Mesothelial cell of epicardium (in vitro differentiated cells): ENCODE data around the gene TNNT3. TPM values are rescaled to one million over a fixed set of nuclear protein-coding genes. Genes with fewer than 3 reads are reported as not detected.
"Not testable (repeated sequence)": the region's sequence is repeated elsewhere in the genome, so short reads cannot be mapped to it uniquely, and the experiment has no call there.

Experiments used
- DNase-seq, 2 experiments: peaks; one replicate each; pipeline ENCODE4 v3.0.0; 2021; ENCODE audit warnings: low spot score in 2 of 2; ENCODE audit not compliant: unreplicated experiment in 2 of 2
- H3K27ac Mint-ChIP-seq: 2 replicates; pipeline ENCODE4 v1.8.0; 2021; ENCODE audit warnings: mixed read lengths
- H3K27me3 Mint-ChIP-seq: 2 replicates; pipeline ENCODE4 v1.8.0; 2021; ENCODE audit warnings: low read depth, mixed read lengths
- H3K36me3 Mint-ChIP-seq: 2 replicates; pipeline ENCODE4 v1.8.0; 2021; ENCODE audit warnings: mixed read lengths
- H3K4me1 Mint-ChIP-seq: 2 replicates; pipeline ENCODE4 v1.8.0; 2021; ENCODE audit warnings: mixed read lengths
- H3K4me3 Mint-ChIP-seq: 2 replicates; pipeline ENCODE4 v1.8.0; 2021; ENCODE audit warnings: mild to moderate bottlenecking, moderate library complexity, mixed read lengths
- H3K9me3 Mint-ChIP-seq: 2 replicates; pipeline ENCODE4 v1.8.0; 2021; ENCODE audit warnings: mixed read lengths
- total RNA-seq: library from RNA; stranded (reverse); gene quantifications from 3 replicates; pipeline ENCODE4 v1.2.1, GENCODE V29; 2021
- TF ChIP-seq, protein P1 (sequence below): fragments of 200-600 bp; sonication (generic); IDR thresholded peaks from one replicate; pipeline ENCODE4 v1.5.0; 2021; ENCODE audit warnings: antibody characterized with exemption; ENCODE audit not compliant: unreplicated experiment

Gene TNNT3
- total RNA-seq, 1 donor from 2014 or later: 15.2 TPM

DNA sequence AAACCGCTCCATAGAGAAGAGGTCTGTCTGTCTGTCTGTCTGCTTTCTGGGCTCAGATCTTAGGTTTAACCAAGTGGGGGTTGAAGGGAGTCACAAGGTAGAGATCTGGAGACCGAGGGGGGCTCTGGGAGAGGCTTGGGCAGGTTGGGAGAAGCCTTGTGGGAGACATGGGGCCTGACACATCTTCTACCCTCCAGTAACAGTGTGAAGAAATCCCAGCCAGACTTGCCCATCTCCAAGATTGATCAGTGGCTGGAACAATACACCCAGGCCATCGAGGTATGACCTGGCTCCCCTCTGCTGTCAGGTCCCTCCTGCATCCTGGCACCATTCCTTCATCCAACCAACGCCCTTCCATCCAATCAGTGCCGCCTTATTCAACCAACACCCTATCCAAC is 35.2 kb upstream of the TNNT3 start:
- no peaks in the 10 kb centered on the region for H3K36me3 Mint-ChIP-seq
- H3K4me3 Mint-ChIP-seq: no peak overlapping the region
- no peaks in the 10 kb centered on the region for H3K9me3 Mint-ChIP-seq
- H3K27ac Mint-ChIP-seq: no peak overlapping the region
- DNase-seq: no peak
- H3K27me3 Mint-ChIP-seq: peaks cover 4% of the 10 kb centered on the region
- TF ChIP-seq, protein P1, sequence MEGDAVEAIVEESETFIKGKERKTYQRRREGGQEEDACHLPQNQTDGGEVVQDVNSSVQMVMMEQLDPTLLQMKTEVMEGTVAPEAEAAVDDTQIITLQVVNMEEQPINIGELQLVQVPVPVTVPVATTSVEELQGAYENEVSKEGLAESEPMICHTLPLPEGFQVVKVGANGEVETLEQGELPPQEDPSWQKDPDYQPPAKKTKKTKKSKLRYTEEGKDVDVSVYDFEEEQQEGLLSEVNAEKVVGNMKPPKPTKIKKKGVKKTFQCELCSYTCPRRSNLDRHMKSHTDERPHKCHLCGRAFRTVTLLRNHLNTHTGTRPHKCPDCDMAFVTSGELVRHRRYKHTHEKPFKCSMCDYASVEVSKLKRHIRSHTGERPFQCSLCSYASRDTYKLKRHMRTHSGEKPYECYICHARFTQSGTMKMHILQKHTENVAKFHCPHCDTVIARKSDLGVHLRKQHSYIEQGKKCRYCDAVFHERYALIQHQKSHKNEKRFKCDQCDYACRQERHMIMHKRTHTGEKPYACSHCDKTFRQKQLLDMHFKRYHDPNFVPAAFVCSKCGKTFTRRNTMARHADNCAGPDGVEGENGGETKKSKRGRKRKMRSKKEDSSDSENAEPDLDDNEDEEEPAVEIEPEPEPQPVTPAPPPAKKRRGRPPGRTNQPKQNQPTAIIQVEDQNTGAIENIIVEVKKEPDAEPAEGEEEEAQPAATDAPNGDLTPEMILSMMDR: no peak
- H3K4me1 Mint-ChIP-seq: peaks cover 11% of the 10 kb centered on the region

DNA sequence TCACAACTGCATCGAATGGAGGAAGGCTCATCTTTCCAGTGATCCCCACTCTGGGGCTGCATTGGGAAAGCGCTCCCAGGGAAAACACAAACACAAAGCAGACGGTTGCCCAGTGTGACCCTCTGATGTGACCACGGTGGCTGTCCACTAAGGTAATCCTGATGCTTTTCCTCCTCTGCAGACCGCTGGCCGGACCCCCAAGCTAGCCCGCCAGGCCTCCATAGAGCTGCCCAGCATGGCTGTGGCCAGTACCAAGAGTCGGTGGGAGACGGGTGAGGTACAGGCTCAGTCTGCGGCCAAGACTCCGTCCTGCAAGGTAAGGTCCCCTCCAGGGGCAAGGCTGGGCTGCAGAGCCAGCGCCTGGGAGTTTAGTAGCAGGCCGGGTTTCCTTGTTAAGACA is 33.0 kb upstream of the TNNT3 start:
- H3K27ac Mint-ChIP-seq, DNase-seq, H3K36me3 Mint-ChIP-seq: not testable (repeated sequence)

DNA sequence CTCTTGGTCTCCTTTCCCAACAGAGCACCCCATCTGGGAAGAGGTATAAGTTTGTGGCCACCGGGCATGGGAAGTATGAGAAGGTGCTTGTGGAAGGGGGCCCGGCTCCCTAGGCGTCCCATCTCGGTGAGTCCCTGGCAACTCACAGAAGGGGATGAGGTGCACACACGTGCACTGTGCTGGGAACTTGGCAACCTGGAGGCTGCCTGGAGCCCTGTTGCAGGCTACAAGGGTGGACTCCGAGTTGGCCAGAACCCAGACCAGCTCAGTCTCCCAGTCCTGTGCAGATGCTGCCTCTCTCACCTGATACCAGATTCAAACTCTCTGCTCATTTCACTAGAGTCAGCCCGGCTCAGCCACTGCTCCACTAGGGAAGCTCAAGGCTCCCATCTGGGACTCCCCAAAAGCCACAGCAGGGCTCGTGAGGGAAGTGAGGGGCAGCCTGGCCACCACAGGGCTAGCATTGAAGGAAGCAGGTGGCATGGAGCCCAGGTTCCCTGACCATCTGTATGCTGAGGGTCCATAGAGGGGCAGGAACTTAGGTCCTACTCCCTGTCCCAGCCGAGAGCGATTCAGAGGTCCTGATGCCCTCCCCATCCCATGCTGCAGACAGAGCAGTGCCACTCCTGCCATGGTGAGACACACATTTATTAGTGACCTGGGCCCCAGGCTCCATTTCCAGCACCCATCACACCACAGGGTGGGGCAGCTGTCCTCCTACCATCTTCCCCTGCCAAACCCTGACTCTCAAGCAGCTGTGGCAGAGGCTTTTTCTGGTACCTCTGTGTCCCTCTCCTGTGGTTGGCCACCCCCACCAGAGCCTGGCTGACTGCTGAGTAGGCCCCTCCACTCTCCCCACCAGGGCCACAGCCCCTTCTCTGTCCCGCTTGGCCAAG is 31.8 kb upstream of the TNNT3 start:
- H3K36me3 Mint-ChIP-seq: no peaks in the 10 kb centered on the region

More for the DNA sequence above, 33.0 kb upstream of the TNNT3 start:
- H3K9me3 Mint-ChIP-seq, H3K27me3 Mint-ChIP-seq, H3K4me3 Mint-ChIP-seq: not testable (repeated sequence)
- peaks cover 11% of the 10 kb centered on the region for H3K4me1 Mint-ChIP-seq

DNA sequence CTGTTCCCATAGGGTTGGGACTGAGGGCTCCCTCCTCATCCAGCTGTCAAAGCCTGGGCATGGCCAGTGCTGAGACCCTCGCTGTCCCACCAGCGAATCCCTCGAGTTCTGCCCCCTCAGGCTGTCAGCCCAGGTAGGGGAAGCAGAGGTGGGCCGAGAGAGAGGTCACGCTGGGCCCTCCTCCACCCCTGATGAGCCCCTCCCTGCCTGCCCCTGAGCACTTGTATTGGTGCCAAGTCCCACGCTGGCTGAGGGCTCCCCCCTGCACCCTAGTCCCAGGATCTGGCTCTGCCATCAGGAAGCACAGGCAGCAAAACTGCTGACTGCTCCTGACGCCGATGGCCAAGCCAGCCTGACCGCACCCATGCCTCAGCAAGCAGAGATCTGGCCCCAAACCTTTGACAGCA is 31.2 kb upstream of the TNNT3 start:
- Mint-ChIP-seq H3K27ac (no peak overlapping the region), H3K4me1 (peaks cover 5% of the 10 kb centered on the region), H3K9me3 (no peaks in the 10 kb centered on the region), H3K36me3 (no peaks in the 10 kb centered on the region), H3K4me3 (no peak overlapping the region), H3K27me3 (peaks cover 4% of the 10 kb centered on the region)
- DNase-seq: no peak
- TF ChIP-seq, protein P1: no peak

More for the DNA sequence above, 31.8 kb upstream of the TNNT3 start:
- Mint-ChIP-seq H3K27ac (no peak overlapping the region), H3K4me3 (no peak overlapping the region), H3K27me3 (peaks cover 4% of the 10 kb centered on the region), H3K9me3 (no peaks in the 10 kb centered on the region), H3K4me1 (peaks cover 7% of the 10 kb centered on the region)
- TF ChIP-seq, protein P1: no peak
- DNase-seq: no peak

DNA sequence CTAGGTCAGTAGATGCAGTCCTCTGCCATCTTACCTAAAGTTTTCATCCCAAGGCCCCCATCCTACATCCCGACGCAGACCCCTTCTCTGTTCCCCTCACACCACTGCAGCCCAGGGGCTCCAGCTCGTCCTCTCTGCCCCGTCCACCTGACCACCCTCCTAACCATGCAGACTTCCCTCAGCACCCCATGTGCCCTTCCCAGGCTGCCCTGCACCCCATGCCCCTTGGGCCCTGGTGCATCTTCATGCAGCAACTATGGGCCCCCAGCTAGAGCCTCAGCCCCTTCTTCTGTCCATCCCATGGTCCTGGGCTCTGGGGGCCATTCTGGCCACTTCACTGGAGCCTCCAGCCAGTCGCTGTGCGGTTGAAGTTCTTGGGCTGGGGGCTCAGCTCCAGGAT is 30.7 kb upstream of the TNNT3 start:
- DNase-seq: no peak
- Mint-ChIP-seq H3K4me1 (peaks cover 5% of the 10 kb centered on the region), H3K36me3 (no peaks in the 10 kb centered on the region), H3K4me3 (no peak overlapping the region), H3K27me3 (peaks cover 4% of the 10 kb centered on the region), H3K9me3 (no peaks in the 10 kb centered on the region), H3K27ac (no peak overlapping the region)
- TF ChIP-seq, protein P1: no peak

DNA sequence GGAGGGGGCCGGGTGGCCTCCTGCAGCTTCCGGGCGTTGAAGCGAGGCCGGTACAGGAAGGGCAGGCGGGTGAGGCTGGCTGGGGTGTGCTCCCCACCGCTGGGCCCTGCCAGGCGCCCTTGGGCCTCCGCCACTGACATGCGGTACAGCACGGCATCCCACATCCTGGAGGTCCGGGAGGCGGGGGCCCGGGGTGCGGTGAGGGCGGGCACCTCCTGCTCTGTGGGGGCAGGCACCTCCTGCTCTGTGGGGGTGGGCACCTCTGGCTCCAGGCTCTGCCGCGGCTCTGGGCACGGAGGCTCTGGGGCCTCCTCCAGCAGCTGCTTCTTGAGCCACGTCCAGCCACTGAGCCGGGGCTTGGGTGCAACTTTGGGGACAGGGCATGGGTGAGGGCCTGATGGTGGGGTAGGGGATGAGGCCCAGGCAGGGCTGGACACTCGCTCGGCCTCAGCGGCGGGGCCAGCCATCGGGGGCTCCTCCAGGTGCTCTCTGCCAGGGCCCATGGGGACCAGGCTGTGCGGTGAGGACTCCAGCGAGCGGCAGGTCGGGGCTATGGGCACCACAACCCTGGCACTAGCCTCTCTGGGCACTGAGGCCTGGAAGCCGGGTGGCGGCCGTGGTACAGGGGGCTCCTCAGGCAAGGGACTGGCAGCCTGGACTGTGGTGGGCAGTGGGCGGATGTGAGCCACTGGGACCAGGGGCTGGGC is 30.1 kb upstream of the TNNT3 start:
- Mint-ChIP-seq H3K27ac (no peak overlapping the region), H3K27me3 (peaks cover 4% of the 10 kb centered on the region), H3K4me3 (no peak overlapping the region), H3K9me3 (no peaks in the 10 kb centered on the region), H3K4me1 (peaks cover 5% of the 10 kb centered on the region), H3K36me3 (no peaks in the 10 kb centered on the region)
- TF ChIP-seq, protein P1: no peak
- no peak for DNase-seq
